Left colon (tissue), 2 donors: Measurements from ENCODE around the gene SOX8. TPM values are rescaled to one million over a fixed set of nuclear protein-coding genes. Genes with fewer than 3 reads are reported as not detected.

ENCODE experiments used
- ATAC-seq: fragments of 200-7000 bp; cut with Tn5 transposase; one replicate; pipeline ENCODE4 v1.9.1; 2020; ENCODE audit warnings: mild to moderate bottlenecking, moderate library complexity
- DNase-seq, 2 donors: peaks; one replicate each; pipeline ENCODE4 v3.0.0-alpha.2; 2020
- intact Hi-C, 2 donors: fragments of 100-400 bp; cut with DNase I in 1 of 2; cut with micrococcal nuclease in 1 of 2; formaldehyde crosslinking; loops; one replicate each; pipeline versions ENCODE4 v1.11.2 to v1.14.0; 2022; cut with DNase I, micrococcal nuclease
- total RNA-seq, 2 donors: library from RNA; stranded (reverse); fragmentation: NEBNext Ultra II Directional; extraction: Animal tissue kit (Norgen Biotek cat#: 25700); gene quantifications; one replicate each; pipeline ENCODE4 v1.2.1, GENCODE V29; 2021
- donor health status: DM: no; HTN: no; CAD: no.
- donor health status: DM: yes; HTN: yes; CAD: no.

SOX8 gene
- total RNA-seq, 2 donors from 2014 or later, result 0.31 to 0.70 TPM

GRCh38 chr16:1028524-1029258 is 47.1 kb downstream of the SOX8 start:
- ATAC-seq (no peak), DNase-seq (no peak)
- intact Hi-C loops, result no loop called here

DNA sequence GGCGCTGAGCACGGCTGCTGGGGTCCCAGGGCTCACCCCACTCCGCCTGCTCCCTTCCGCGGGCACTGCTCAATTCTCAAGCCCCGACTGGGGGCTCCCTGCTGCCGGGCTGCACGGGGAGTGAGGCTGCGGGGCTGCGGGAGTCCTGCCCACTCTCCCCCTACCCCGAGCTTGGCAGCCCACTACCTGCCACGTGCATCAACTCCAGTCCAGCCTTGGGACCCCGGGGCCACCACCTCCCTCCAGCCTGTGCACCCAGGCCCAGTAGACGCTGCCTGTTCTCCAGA is 47.6 kb downstream of the SOX8 start:
- DNase-seq (no peak), ATAC-seq (no peak)
- intact Hi-C loops, result no loop called here

DNA sequence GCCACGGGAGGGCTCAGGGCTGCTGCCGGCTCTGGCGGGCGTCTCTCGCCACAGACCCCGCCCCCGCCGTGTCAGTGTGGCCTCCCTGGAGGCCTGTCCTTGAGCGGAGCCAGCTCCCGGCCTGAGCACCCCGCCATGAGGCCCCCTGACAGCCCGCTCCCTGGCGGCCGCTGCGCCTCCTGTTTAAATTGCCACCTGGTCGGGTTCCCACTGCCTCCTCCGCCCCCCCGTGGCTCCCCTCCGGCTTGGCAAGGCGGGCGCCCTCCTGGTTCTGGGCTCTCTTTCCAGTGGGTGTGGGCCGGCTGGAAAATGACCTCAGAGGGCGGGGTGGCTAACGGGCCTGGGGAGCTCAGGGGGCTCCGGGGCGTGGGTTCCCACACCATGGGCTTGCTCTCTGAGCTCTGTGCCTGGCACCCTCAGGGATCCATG is 48.9 kb downstream of the SOX8 start:
- ATAC-seq, result no peak
- no peak for DNase-seq
- intact Hi-C loops, result no loop called here

- DNase-seq, result no peak
- intact Hi-C loops, result no loop called here
- no peak for ATAC-seq
These were observed 50.1 kb downstream of the SOX8 start for GRCh38 chr16:1031666-1032065.

- intact Hi-C loops, result no loop called here
- no peak for DNase-seq
- ATAC-seq, result no peak
These were observed 51.0 kb downstream of the SOX8 start for GRCh38 chr16:1032607-1033006.

DNA sequence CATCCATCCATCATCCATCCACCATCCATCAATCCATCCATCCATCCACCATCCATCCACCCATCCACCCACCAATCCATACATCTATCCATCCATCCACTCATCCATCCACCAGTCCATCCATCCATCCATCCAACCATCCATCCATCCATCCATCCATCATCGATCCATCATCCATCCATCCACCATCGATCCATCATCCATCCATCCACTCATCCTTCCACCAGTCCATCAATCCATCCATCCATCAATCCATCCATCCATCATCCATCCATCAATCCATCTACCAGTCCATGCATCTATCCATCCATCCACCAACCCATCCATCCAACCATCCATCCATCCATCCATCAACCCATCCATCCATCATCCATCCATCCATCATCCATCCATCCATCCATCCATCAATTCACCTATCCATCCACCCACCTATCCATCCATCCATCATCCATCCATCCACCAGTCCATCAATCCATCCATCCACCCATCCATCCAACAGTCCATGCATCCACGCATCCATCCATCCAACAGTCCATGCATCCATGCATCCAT is 51.6 kb downstream of the SOX8 start:
- intact Hi-C loops, result no loop called here
- ATAC-seq, result no peak
- DNase-seq, result no peak

DNA sequence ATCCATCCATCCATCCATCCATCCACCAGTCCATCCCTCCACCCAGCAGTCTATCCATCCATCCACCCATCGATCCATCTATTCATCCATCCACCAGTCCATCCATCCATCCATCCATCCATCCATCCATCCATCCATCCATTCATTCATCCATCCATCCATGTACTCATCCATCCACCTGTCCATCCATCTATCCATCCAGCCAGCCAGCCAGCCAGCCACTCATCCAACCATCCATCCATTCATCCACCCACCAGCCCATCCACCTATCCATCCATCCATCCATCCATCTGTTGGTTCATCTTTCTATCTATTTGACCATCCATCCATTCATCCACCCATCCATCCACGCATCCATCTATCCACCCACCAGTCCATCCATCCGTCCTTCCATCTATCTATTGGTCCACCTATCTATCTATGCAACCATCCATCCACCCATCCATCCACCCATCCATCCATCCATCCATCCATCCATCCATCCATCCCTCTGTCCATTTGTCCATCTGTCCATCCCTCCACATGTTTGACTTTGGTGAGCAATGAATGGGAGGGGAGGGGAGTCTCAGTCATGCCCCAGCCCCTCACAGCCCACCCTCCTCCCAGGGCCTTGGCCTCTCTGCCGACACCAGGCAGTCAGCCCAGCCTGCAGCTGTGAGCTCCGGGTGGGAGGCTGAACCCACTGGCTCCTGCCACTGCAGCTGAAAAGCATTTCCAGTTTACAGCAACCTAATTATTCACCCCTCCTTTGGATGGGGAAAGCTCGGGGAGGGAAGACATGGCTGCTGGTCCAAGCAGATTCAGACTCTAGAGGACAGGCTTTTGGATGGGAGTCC is 52.9 kb downstream of the SOX8 start:
- intact Hi-C loops, result no loop called here
- DNase-seq, result no peak
- no peak for ATAC-seq

DNA sequence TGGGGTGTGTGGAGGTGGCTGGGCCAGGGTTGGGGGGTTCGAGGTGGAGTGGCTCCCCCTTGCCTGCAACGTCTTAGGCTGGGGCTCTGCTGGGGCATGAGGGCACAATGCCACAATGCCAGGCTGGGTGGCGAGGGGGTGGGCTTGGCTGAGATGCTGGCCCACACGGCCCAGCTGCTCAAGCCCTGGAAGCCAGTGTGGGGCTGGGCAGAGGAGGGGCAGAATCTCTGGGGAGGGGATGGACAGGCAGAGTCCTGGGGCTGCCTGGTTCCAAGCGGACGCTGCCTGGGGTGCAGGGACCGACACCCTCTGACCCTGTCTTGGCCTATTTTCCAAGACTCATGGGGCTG is 53.5 kb downstream of the SOX8 start:
- intact Hi-C loops, result no loop called here
- no peak for DNase-seq
- no peak for ATAC-seq

- intact Hi-C loops, result no loop called here
- no peak for ATAC-seq
- DNase-seq, result no peak
These were observed 54.6 kb downstream of the SOX8 start for GRCh38 chr16:1036166-1036565.

Other genes starting within 250 kb of the SOX8 start
- 10 to 100 TPM; 36.0 to 50.2 TPM for gene CIAO3, start 240.8 kb upstream of the SOX8 start, total RNA-seq
- gene MSLN, start 221.0 kb upstream of the SOX8 start, total RNA-seq, result 1 to 10 TPM; 6.4 to 7.0 TPM
- 10 to 100 TPM; 21.3 to 24.1 TPM for gene RPUSD1, start 193.4 kb upstream of the SOX8 start, total RNA-seq
- gene CHTF18, start 193.2 kb upstream of the SOX8 start, total RNA-seq, result 10 to 100 TPM in 1 of 2 donors, 1 to 10 TPM in 1; 9.5 to 20.3 TPM
- under 1 TPM; 0.40 to 0.53 TPM for gene GNG13, start 181.0 kb upstream of the SOX8 start, total RNA-seq
- 10 to 100 TPM; 17.3 to 22.6 TPM for gene LMF1, start 10.8 kb upstream of the SOX8 start, total RNA-seq
- under 1 TPM in 1 of 2 donors, not detected in 1; 0.25 TPM for gene SSTR5, start 91.0 kb downstream of the SOX8 start, total RNA-seq
- gene C1QTNF8, start 114.5 kb downstream of the SOX8 start, total RNA-seq, result not detected
- gene CACNA1H, start 171.3 kb downstream of the SOX8 start, total RNA-seq, result 10 to 100 TPM in 1 of 2 donors, 1 to 10 TPM in 1; 3.8 to 15.6 TPM
- gene TPSG1, start 243.5 kb downstream of the SOX8 start, total RNA-seq, result 100 to 1,000 TPM in 1 of 2 donors, 10 to 100 TPM in 1; 60.7 to 124 TPM
- gene TPSB2, start 248.4 kb downstream of the SOX8 start, total RNA-seq, result 10 to 100 TPM in 1 of 2 donors, 1 to 10 TPM in 1; 6.4 to 18.6 TPM